Dedifferentiated amniotic fluid mesenchymal stem cell (primary cell): ENCODE results near the gene RPA3.
A peak's percentile ranks its signal among the peaks of the same experiment; 100 is the strongest.

Experiments
- DNase-seq: peaks from one replicate; pipeline ENCODE4 v3.0.0-alpha.2; 2016; ENCODE audit errors: extremely low spot score

Gene RPA3

DNA sequence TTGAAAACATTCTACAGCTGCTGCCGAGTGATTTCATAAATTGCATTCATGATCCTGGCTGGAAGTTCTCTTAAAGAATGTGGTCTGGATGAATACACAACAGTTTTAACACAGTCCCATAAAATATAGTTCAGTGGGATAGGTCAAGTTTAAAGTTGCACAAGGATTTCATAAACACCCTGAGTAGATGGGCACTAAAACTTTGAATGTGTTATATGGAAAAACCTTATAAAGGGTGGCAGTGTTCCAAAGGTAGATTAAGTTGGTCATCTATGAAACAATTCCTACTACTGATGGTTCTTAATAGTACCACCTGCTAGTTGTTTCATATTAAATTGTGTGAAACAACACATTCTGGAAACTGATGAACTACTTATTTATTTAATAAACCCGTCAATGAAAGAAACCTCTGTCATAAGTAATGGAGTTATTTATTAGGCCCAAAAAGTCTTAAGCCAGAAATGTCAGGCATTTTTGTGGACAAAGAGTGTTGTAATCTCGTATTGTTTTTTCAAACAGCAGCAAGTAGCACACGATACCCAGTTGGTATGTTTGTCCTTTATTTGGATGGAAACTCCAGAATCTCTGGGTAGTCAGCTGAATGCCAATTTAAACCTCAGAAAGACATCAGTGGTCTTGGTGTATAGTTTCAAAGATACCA is 14.3 kb upstream of the RPA3 start:
- DNase-seq = peak; percentile 70

DNA sequence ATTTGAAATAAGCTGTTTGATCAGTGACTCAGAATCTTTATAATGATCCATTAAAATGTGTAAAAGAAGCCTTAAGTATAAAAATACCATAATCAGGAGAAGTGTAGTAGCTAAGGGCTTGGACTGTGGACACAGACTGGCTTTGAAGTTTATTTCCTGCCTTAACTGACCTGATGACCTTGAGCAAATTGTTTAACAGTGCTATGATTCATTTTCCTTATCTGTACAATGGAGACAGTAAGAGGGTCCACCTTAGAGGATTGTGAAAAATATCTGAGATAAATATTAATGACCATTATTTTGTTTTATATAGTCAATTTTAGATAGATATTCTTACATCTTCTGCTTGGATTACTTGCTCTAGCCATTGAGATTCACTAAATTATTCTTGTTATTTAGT is 13.3 kb upstream of the RPA3 start:
- DNase-seq = no peak

DNA sequence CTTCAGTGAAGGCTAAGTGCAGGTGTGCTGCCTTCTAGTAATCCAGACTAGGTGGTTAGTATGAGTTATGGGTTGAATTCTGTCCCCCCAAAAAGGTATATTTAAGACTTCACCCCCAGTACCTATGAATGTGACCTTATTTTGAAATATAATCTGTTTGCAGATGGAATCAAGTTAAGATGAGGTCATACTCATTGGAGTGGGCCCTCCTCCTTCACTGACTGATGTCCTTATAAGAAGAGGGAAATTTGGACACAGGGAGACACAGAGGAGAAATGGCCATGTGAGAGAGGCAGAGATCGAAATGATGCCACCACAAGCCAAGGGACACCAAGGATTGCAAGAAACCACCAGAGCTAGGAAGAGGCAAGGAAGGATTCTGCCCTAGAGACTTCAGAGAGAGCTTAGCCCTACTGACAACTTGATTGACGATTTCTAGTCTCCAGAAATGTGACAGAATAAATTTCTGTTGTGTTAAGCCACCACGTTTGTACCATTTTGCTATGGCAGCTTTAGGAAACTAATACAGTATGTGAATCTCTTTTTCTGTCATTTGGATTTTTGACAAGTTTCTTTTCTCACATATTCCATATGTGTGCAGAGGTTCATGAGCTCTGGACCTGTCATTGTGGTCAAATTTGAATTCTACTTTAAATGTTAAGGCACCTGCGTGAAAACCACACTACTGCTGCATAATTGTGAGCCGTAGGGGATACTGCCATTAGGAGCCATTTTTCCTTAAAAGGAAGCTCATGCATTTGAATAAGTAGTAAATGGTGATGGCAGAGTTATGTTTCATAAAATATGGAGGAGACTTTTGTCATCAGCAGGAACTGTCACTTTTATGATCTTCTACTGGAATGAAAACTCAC is 2.6 kb upstream of the RPA3 start:
- DNase-seq = no peak

DNA sequence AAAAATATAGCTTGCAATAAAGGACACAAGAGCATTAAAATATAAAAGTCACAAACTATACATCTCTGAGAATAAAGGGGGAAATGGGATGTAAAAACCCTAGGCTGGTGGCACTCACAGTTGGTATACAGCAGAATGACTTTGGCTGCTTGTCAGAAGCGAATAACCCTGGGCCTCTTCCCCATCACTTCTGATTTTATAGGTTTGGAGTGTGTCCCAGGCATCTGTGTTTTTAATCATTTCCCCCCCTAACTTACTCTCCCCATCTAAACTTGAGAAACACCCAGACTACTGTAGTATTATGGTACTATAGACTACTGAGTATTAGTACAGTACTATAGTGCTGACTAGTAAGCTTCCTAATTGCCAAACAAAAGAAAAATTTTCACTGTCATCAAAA is 1.8 kb upstream of the RPA3 start:
- DNase-seq = no peak

DNA sequence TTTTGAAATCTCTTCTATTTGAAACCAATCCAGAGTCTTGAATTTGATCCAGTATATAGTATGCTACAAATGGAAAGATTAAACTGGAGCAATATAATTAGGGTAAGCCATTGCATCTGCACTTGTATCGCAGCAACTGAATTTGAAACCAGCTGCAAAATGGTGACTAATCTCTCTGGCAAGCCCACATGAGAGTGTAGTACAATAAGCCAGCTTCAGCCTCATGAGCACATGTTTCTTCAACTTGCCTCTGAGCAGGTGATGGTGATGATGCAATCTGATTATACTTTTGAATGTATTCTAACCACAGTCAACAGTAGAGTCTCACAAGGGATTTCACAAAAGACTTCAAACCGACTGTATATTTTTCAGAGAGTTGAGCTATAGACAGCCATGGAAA is 829 bp upstream of the RPA3 start:
- DNase-seq = peak; percentile 94

DNA sequence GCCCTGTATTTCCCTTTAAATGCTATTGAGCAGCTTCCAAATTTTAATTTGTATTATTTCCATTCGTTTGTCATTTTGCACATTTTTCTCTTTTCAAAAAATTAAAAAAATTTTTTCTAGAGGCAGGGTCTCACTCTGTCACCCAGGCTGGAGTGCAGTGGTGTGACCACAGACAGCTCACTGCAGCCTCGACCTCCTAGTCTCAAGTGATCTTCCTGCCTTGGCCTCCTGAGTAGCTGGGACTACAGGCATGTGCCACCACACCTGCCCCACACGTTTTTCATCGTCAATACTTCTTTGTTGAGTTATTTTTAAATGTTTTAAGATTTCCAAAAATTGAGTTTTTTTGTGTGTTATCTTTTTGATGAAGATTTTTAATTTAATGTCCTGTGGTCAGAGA is 4.7 kb downstream of the RPA3 start:
- no peak for DNase-seq

DNA sequence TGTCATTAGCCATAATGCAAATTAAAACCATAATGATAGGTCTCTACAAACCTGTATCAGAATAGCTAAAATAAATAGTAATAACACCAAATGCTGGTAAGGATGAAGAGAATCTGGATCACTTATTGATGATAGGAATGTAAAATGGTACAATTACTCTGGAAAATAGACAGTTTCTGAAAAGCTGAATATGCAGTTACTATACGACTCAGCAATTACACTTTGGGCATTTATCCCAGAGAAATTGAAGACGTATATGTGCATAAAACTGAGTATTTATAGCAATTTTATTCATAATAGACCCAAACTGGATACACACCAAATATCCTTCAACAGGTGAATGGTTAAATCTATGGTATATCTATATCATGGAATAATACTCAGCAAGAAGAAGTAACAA is 7.9 kb downstream of the RPA3 start:
- no peak for DNase-seq

DNA sequence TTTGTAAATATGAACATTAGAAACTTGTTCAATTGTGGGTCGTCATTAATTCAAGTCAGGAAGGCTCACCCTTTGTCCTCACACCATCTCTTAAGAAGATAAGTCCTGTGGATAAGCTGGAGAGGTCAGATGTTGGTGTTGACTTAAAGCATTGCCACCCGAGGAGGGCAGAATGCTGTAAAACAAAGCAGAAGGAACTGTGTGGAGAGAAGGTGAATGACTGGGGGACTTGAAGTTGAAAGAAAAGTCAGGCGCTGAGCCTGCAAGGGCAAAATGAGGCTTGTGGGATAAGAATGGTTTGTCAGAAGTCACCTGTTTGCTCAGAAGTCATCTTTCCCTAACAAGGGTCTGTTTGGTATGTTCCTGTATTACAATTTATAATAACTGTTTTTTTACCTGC is 9.1 kb downstream of the RPA3 start:
- no peak for DNase-seq

DNA sequence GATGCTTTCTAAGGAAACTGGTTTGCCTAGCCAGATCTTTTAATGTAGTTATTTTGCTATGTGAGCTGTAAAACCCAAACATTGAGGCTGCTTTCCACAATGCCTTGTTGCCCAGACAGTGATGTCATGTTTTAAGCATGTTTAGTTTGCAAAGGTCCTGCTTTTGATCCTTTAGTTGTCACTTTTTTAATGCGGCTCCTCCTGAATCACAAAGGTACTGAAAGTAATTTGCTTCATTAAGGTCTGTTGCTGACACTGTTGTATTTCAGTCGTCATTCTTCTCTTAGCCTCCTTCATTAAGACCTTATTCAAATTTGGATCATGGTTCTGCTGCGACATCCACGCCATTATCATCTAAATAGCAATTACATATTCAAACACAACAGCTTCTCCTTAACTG is 10.6 kb downstream of the RPA3 start:
- no peak for DNase-seq

DNA sequence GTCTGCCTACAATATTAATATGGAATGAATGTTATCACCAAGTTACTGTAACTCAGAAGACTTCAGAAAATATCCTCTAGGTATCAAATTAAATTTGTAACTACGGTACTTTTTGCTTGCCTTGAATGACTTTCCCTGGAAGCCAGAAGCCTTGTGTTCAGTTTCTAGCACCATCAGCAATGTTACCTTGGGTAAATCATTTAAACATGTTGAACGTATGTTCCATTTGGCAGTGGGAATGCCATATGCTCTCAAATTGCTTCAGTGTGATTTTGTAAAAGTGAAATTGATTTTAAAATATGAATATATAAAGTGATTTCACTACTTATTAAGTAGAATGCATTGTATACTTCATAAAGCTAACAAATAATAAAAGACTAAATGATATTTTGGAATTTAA is 11.2 kb downstream of the RPA3 start:
- no peak for DNase-seq

DNA sequence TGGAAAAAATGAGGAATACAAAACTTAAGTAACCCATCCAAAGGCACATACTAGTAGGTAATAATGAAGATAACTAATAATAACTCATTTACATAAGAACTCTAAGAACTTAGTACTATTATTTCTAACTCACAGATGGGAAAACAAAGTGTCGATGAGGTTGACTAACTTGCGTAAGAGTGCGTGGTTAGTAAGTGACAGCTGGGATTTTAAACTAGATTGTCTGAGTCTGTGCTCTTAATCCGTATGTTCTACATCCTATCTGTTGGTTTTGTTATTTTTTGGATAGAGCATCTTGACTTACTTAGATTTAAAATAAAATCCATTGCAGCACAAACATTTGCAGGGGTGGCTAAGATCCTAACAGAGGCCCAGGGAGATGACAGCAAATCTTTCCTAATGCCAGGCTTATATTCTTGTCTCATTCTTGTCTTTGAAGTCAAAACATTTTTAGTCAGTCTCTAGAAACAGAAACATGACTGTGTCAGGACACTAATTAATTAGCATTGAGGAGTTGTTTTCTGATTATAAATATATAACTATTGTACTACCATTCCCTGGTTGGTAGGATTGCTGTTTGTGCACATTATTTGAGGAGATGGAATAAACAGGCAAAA is 11.7 kb downstream of the RPA3 start:
- DNase-seq = no peak

DNA sequence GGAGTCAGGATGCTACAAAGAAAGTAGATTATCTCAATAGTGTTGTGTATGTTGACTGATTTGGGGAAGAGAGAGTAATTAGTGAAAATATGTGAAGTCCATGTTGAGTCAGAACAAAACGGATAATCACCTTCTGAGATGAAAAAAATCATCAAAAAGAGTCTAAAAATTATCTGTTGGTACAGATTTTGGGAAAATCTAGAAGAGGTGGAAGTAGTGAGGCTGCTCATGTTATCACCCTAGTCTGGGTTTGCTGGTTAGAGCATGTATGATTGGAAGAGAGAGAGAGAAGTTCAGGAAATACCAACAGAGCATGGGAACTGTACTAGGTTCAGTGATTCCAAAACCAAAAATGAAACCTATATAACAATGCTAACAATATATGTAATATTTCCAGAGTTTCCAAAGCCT is 12.3 kb downstream of the RPA3 start:
- DNase-seq = no peak

DNA sequence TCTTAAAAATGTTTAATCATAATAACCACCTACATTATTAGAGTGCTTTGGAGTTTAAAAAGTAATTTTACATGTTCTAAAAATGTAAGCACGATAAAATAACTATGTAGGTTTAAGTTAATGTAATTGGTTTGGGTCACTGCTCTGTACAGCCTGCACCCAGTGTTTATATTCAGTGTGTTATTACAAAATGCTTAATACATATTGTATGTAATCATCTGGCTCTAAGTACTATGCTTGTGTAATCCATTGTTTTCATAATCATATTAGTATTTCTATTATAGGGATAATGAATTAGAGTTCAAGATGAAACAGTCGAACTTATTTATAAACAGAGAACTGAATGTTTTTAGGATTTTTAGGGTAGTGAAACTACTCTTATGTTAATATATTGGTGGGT is 13.1 kb downstream of the RPA3 start:
- no peak for DNase-seq

DNA sequence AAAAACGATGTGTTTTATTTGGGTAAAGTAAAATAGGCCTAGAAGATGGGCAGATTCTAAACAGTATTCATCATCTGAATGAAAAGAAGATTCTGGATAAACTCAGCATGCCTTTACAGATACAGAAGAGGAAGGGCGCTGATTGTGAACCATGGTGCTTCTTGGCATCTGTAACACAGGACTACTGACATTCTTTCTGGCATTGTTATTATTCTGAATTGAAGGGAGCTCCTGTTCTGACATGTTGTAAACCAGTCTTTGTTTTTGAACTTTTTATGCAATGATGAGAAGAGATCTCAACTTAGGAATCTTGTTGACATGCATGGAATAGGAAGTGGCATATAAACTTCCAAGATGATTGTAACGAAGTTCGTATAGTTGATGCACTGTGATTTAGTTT is 13.5 kb downstream of the RPA3 start:
- no peak for DNase-seq

DNA sequence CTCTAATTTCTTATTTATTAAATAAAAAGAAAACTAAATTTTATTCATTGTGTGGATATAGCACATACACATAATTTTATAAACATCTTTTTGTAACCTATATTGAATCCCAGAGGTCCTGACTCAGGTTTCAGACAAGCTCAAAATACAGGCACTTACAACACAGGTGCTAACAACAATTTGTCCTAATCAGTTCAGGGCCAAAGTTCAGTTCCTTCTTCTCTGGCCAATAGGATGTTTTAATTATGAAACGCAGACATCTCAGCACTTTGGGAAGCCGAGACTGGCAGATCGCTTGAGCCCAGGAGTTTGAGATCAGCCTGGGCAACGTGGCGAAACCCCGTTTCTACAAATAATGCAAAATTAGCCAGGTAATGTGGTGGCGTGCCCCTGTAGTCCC is 15.0 kb downstream of the RPA3 start:
- no peak for DNase-seq

DNA sequence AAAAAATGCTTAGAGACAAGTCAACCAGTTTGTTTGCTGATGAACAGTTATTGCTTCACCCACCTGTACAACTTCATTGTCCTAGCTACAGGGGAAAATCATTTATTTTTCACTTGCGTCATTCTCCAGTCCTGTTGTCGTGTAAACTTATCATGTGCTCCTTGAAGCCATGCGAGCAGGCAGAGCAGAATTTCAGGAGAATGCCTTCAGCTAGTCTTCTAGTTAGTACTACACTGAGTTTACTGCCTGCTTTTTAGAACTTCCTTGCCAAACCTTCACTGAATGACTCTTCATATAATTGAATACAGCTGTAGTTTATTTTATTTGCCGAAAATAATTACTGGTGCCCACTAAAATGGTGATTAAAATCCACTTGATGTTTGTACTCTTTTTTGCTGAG is 15.6 kb downstream of the RPA3 start:
- no peak for DNase-seq

DNA sequence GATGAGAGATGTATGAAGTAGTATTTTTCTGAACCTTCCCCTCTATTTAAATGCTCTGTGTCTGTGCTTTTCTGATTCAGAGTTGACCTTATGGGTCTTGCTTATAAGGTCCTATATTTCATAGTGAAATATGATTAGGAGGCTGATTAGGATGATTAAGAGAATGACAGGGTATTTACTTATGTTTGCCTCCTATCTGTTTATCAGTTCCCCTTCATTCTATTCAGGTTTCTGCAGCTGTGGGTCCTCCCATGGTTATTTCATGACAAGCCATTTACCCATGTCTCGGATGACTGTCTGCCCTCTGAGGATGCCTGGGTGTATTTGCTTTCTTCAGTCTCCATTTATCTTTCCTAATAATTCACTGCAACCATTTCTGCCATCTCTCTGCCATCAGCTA is 16.9 kb downstream of the RPA3 start:
- DNase-seq = no peak

DNA sequence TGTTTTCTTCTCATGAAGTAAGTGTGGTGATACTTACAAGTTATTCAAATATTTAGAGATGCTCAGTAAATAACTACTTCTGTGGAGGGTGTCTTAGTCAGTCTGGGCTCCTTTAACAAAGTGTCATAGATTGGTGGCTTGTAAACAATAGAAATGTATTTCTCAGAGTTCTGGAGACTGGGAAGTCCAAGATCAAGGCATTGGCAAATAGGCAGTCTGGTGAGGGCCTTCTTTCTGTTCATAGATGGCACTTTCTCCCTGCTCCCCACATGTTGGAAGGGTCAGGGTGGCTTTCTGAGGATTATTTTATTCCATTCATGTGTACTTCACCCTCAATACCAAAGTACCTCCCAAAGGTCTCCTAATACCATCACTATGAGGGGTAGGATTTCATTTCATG is 18.4 kb downstream of the RPA3 start:
- no peak for DNase-seq

DNA sequence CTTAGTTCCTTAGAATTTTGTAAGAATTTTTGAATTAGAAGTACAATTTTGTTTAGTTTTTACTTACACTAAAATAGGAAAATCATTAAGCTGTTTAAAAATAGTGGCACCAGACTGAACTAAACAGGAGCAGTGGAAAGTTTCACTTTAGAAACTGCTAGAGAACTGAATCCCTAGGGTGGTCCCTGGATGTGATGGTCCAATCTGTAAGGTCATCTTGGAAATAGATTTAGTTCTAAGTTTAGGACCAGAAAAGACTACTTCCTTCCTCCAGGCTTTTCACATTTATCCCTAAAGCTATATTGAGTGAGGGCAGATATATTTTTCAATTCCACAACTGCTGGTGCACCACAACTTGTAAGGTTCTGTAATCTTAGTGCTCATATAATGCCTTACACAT is 19.0 kb downstream of the RPA3 start:
- no peak for DNase-seq

DNA sequence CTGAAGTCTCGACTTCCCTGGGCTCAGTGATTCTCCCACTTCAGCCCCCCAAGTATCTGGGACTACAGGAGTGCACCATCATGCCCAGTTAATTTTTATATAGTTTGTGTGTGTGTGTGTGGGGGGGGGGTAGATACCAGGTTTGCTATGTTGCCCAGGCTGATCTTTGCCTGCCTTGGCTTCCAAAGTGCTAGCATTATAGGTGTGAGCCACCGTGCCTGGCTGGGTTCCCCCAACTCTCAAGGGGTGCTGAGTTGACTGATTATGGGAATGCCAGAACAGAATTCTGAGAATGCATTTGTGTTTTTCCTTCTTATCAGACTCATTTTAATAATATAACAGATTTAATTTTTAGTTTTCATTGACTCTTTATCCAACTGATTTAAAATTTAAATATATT is 19.5 kb downstream of the RPA3 start:
- DNase-seq = no peak

DNA sequence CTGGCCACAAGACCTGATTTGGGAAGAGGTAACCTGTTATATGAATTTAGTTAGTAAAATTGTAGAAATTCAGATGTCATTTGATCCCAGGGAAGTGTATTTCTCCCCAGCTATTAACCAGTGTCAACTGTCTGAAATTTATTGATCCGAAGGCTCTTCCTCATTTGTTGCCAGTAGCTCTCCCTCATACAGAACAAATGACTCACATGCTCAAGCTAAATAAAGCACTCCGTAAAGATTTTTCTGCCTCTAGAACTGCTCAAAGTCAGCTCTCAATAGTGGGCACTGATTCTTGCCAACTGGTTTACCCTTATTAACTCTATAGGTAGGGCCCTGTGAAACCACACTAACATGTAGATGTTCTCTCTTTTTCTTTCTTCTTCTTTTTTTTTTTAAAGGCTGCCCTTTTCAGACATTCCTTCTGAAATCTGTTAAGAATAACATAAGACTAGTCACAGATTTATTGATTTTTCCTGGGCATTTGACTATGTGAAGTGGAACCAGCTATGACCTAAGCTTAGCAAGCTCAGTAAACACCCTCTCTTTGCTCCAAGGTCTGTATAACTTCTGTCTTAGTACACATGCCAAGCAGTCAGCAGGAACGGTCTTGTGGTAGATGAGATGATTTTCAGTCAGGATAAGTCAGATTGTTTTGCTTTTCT is 21.8 kb downstream of the RPA3 start:
- DNase-seq = peak; percentile 24

DNA sequence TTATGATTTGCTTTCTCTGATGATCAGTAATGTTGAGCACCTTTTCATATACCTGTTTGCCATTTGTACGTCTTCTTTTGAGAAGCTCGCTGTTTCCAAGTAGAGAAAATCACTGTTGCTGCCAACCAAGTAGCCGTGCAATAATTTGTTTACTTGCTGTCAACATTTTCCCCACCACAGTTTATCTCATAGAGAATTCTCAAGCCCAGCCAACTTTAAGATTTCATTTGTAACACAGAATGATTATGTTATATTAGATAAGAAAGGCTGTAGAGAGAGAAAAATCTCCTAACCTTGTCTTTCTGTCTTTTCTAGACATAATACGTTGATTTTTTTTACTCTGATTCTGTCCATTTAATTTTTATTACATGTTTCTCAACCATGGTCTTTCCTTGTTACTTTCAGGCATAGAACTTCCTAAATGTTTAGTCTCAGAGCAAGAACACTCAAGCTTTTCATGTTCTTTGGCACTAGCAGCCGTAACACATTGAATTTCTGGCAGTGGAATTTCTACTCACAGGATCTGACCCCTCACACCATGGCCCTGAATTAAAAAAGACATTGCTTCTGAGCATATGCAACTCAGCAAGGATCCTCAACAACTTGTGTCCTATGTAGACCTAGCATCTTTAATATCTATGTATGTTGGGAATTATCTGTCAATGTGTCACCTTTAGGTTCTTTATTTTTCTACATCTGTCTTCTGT is 23.1 kb downstream of the RPA3 start:
- DNase-seq = no peak
